ENCODE data around the gene SLC23A3. TPM values are rescaled to one million over a fixed set of nuclear protein-coding genes. Genes with fewer than 3 reads are reported as not detected.

The SLC23A3 gene
- total RNA-seq, 4 donors from 2014 or later = 1.0 to 2.7 (median 1.2) TPM

DNA sequence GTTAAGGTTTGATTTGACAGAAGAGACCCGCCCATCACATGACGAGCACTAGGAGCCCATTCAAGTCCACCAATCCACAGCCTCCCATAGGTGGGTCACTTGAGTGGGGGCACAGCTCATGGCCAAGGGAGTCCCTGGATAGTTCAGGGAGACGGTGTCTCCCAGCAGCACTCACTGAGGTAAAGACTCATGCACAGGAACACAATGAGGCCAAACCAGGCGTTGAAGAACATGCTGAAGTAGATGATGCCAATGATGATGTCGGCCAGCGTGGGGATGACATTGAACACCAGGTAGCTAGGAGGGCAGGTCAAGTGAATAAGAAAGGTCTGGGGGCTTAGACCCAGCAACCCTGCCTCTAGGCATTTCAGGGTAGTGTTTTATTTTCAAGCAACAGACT lies 45.0 kb upstream of the SLC23A3 start:
- ATAC-seq (ENCODE audit: low FRiP score) (no peak), DNase-seq (ENCODE audit: low spot score) (no peak)
- TF ChIP-seq, protein P1, sequence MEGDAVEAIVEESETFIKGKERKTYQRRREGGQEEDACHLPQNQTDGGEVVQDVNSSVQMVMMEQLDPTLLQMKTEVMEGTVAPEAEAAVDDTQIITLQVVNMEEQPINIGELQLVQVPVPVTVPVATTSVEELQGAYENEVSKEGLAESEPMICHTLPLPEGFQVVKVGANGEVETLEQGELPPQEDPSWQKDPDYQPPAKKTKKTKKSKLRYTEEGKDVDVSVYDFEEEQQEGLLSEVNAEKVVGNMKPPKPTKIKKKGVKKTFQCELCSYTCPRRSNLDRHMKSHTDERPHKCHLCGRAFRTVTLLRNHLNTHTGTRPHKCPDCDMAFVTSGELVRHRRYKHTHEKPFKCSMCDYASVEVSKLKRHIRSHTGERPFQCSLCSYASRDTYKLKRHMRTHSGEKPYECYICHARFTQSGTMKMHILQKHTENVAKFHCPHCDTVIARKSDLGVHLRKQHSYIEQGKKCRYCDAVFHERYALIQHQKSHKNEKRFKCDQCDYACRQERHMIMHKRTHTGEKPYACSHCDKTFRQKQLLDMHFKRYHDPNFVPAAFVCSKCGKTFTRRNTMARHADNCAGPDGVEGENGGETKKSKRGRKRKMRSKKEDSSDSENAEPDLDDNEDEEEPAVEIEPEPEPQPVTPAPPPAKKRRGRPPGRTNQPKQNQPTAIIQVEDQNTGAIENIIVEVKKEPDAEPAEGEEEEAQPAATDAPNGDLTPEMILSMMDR (IDR thresholded peaks at IDR 0.05) = no peak

DNA sequence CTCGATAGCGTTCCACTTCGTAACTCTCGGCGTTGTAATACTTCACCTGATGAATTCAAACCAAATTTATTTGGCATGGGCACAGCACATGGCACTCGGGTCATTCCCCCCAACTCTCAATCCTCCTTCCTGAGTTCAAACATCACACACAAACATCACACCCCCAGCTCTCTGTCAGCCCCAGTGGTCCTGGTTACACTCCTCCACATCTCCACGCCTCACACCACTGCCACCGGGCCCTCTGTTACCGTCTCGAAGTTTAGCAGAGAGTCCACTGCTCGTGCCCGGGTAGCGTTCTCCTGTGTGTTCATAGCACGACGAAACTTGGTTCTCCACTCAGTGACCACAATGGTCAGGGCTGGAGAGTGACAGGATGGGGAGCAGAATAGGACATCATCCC lies 44.3 kb upstream of the SLC23A3 start:
- TF ChIP-seq, protein P1 (IDR thresholded peaks at IDR 0.05) = no peak
- ATAC-seq (ENCODE audit: low FRiP score) (no peak), DNase-seq (ENCODE audit: low spot score) (no peak)

DNA sequence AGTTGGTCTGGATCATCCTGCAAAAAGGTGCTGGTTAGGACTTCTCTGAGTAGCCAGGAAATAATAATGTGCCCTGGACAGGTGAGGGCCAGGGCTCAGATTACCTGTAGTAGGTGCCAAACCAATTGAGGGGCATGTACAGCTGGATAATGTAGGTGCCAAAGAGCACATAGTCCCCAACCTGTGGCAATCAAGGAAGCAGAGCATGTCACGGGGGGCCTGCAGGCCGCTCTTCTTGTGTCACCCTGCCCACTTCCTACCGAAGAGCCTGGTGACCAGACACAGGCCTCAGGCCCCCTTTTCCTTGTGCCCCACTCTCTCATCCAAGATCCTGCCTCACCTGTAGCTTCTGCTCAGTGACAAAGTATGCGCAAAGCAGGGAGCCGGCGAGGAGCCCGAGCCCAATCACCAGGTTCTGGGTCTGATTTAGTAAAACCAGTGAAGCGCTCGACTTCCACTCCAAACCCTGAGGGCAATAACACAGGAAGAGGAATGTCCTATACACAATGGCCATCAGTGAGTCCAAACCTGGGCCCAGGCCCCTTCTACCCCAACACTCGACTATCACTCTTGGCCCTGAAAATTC lies 43.8 kb upstream of the SLC23A3 start:
- no peak for DNase-seq (ENCODE audit: low spot score)
- no peak for ATAC-seq (ENCODE audit: low FRiP score)
- TF ChIP-seq, protein P1 (IDR thresholded peaks at IDR 0.05) = no peak

DNA sequence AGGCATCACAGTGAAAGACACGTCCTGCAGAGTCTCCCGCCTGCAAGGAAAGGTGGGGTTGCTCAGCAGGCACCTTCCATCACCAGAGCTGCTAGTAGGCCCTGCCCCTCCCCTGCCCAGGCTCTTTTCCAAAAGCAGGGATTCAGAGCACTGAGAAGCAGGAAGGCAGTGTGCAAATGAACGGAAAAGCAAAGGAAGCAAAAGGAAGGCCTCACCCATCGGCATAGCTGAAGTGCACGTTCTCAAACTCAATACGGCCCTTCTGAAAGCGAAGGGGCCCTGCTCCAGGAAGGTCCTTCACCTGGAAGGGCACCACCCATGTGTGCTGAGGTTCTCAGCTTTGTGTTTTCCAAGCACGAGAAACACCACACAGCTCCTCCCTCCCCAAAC lies 43.2 kb upstream of the SLC23A3 start:
- no peak for ATAC-seq (ENCODE audit: low FRiP score)
- no peak for DNase-seq (ENCODE audit: low spot score)
- TF ChIP-seq, protein P1 (IDR thresholded peaks at IDR 0.05) = no peak

DNA sequence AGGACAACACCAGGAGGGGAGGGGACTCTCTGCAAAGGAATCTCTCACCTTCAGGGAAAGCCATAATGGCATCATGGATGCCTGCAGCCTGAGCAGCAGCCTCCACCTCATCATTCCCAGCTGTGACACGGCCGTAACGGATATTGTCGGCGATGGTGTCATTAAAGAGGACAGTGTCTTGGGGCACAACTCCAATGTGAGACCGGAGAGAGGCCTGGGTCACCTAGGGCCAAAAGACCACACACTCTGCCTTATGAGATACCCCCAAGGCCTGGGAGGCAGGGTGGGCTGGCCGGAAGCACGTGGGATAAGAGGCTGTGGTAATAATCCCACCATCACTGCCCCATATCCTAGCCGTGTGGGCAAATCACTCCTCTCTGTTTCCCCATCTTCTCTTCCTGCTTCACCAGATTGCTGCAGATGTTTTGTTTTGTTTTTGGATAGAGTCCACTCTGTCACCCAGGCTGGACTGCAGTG lies 41.1 kb upstream of the SLC23A3 start:
- no peak for DNase-seq (ENCODE audit: low spot score)
- ATAC-seq (ENCODE audit: low FRiP score) = no peak
- TF ChIP-seq, protein P1 (IDR thresholded peaks at IDR 0.05) = no peak

DNA sequence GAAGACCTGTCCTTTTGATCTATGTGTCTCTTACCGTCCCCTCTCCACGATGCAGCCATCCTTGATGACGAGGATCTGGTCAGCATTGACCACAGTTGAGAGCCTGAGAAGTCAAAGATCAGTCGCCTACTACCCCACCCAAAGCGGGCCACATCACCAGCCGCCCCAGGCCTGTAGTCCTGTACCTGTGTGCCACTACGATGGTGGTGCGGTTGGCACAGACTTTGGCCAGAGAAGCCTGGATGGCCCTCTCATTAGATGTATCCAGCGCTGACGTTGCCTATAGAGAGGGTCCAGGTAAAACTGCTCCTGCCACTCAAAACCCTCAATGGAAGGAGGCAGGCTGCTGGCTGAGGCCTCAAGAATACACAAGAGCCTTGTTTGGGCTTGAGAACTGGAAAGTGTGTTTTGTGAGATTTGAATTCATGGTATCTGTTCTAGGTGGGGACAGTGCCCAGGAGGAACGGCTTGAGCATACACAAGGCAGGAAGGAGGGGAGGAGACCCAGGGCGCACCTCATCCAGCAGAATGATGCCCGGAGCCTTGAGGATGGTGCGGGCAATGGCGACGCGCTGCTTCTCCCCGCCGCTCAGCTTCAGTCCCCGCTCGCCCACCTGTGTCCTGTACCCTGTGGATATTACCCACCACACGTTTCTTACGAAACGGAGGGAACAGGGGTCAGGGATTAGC lies 40.5 kb upstream of the SLC23A3 start:
- no peak for DNase-seq (ENCODE audit: low spot score)
- TF ChIP-seq, protein P1 (IDR thresholded peaks at IDR 0.05) = no peak
- no peak for ATAC-seq (ENCODE audit: low FRiP score)

Measured in omental fat pad (tissue), 4 donors.